IgD-negative memory B cell (primary cell): ENCODE data around the gene HADHB. TPM values are rescaled to one million over a fixed set of nuclear protein-coding genes. Genes with fewer than 3 reads are reported as not detected.

Experiments used
- H3K27ac Mint-ChIP-seq, 3 donors: one replicate each; pipeline ENCODE4 v1.8.0; 2020 to 2022; ENCODE audit warnings: mild to moderate bottlenecking in 3 of 3, mixed read lengths in 3 of 3, moderate library complexity in 1 of 3
- H3K27me3 Mint-ChIP-seq: one replicate; pipeline ENCODE4 v1.8.0; 2021; ENCODE audit warnings: mixed read lengths
- H3K36me3 Mint-ChIP-seq: one replicate; pipeline ENCODE4 v1.8.0; 2020; ENCODE audit warnings: mild to moderate bottlenecking, mixed read lengths
- H3K4me1 Mint-ChIP-seq, 3 donors: one replicate each; pipeline ENCODE4 v1.8.0; 2020 to 2022; ENCODE audit warnings: mixed read lengths in 3 of 3, mild to moderate bottlenecking in 1 of 3
- H3K4me3 Mint-ChIP-seq, 4 donors: one replicate each; pipeline ENCODE4 v1.8.0; 2020 to 2022; ENCODE audit warnings: mild to moderate bottlenecking in 4 of 4, mixed read lengths in 4 of 4, moderate library complexity in 3 of 4
- H3K9me3 Mint-ChIP-seq, 3 donors: one replicate each; pipeline ENCODE4 v1.8.0; 2020 to 2021; ENCODE audit warnings: mixed read lengths in 3 of 3, mild to moderate bottlenecking in 1 of 3
- polyA plus RNA-seq: library from polyadenylated mRNA; unstranded; fragments of 300-500 nt; fragmentation: Illumina TruSeq; gene quantifications from one replicate; pipeline ENCODE4 v1.2.3, GENCODE V29; 2021

The HADHB gene
- 104 TPM for polyA plus RNA-seq

- H3K4me1 Mint-ChIP-seq = peaks cover 44 to 65% (median 51%) of the 10 kb centered on the region in 3 donors
- peaks cover 3% of the 10 kb centered on the region for H3K36me3 Mint-ChIP-seq
- no peaks in the 10 kb centered on the region for H3K9me3 Mint-ChIP-seq
- H3K4me3 Mint-ChIP-seq = peak within 1 kb of the TSS; percentile 95 to 99 (median 98)
- H3K27ac Mint-ChIP-seq = peak within 1 kb of the TSS; percentile 100
- H3K27me3 Mint-ChIP-seq = no peaks in the 10 kb centered on the region
Observed at GRCh38 chr2:26244309-26245230, at the start of gene HADHB, which contains the start of gene HADHA. HADHB (plus strand) TSS chr2:26244939; CDS start chr2:26254255, 9,316 bp downstream. HADHA (minus strand) TSS chr2:26244632; CDS start chr2:26244596, 36 bp downstream.

- Mint-ChIP-seq H3K36me3 (peaks cover 21% of the 10 kb centered on the region), H3K4me3 (no peak overlapping the region), H3K27me3 (no peaks in the 10 kb centered on the region), H3K4me1 (peaks cover 6 to 12% (median 7%) of the 10 kb centered on the region in 3 donors), H3K27ac (no peak overlapping the region), H3K9me3 (peaks cover 0 to 13% (median 5%) of the 10 kb centered on the region in 3 donors)
Observed at GRCh38 chr2:26195040-26195984, 49.4 kb upstream of the HADHB start.

DNA sequence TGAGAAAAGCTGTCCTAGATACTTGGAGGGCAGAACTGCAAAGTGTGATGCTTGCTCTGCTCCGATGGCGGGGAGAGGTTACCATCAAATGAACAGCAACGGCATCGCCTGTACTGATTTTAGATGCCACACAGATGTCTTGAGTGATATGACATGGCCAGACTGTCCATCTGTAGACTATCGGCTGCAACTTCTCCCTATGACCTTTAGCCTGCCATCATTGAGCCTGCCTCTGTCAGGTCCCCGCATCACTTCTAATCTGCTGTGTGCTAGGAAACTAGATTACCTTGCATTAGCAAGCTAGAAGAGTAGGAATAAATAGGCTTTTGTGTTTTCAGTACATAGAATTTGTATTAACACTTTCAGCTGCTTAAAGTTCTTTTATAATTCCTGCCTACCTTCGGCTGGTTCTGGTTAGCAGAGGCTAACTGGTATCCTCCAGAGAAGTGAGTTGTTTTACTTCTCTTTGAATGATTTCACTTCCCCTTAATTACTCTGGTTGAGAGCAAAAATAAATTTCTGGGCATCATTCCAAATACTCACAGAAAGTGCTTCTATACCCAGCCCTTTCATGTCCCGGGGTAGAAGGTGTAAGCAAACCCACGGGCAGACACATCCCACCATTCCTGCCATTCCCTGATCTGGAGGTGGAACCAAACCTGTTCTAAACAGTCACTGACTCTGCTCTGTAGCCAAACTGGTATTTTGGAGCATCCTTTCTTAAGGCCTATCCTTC is 47.9 kb upstream of the HADHB start:
- Mint-ChIP-seq H3K27me3 (no peaks in the 10 kb centered on the region), H3K9me3 (peaks cover 0 to 13% (median 6%) of the 10 kb centered on the region in 3 donors), H3K36me3 (peaks cover 29% of the 10 kb centered on the region), H3K4me1 (peaks cover 6 to 12% (median 7%) of the 10 kb centered on the region in 3 donors), H3K27ac (peak overlapping the region in 2 of 3 donors; percentile 24 to 76), H3K4me3 (peak overlapping the region in 2 of 4 donors; percentile 50 to 57)

DNA sequence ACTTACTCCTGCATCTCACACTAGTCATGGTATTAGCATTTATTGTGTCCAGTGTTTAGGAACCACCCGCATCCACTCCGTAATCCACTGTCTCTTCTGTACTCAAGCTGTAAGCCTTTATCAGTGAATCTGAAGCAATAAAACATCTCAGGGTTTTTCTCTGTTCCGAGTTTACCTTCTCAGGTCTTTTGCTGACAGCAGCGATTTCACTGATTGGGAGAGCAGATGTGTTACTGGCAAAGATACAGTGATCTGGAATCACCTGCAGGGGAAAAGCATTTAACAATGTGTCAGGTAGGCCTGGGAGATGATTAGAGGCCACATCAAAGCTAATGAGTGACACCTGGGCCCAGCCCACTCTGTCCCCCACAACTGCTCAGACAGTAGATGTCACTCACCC is 47.2 kb upstream of the HADHB start:
- H3K4me3 Mint-ChIP-seq = no peak overlapping the region
- H3K36me3 Mint-ChIP-seq = peaks cover 32% of the 10 kb centered on the region
- H3K27ac Mint-ChIP-seq = peak overlapping the region in 1 of 3 donors; percentile 39
- H3K27me3 Mint-ChIP-seq = no peaks in the 10 kb centered on the region
- peaks cover 0 to 13% (median 6%) of the 10 kb centered on the region in 3 donors for H3K9me3 Mint-ChIP-seq
- H3K4me1 Mint-ChIP-seq = peaks cover 6 to 12% (median 7%) of the 10 kb centered on the region in 3 donors

DNA sequence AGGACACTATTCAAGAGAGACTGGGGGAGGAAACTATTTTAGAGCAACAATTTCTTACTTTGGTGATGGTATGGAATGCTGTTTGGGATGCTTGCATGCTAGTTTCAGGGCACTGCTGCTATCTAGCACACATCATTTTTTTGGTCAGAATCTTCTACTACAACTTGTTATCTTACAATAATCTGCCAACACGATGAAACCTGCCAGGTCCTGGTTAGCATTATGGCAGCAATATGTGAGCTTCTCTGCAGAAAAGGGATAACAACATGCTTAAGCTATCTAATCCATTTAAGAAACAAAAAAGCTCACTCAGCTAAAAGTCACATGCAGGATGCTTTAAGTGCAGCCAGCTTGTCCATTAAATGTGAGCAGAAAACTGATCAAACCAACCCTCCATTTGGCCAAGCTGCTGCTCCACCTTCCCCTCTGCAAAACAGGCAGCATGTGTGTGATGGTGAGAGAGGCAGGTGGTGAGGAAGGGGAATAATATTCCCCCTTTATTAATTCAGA is 41.7 kb upstream of the HADHB start:
- Mint-ChIP-seq H3K27ac (no peak overlapping the region), H3K4me3 (no peak overlapping the region), H3K9me3 (peaks cover 0 to 6% (median 3%) of the 10 kb centered on the region in 3 donors), H3K4me1 (peaks cover 0 to 2% (median 0%) of the 10 kb centered on the region in 3 donors), H3K36me3 (peaks cover 30% of the 10 kb centered on the region), H3K27me3 (no peaks in the 10 kb centered on the region)

DNA sequence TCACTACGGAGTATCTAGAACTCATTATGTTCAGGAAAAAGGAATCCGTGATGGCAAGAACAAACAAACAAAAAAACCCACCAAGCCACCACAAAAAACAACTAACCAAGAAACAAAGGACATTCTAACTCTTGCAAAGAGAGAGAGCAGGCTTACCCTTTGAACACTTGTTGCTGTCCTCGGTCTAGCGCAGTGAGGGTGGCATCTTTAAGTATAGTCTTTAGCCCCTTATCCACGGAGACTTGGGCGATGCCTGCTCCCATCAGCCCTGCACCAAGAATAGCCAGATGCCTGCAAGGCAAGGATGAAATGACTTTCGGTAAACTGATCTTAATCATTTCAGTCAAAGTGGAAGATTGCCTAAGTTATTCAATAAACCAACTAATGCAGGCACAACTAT is 40.8 kb upstream of the HADHB start:
- Mint-ChIP-seq H3K4me1 (peaks cover 0 to 2% (median 0%) of the 10 kb centered on the region in 3 donors), H3K9me3 (peaks cover 0 to 3% (median 0%) of the 10 kb centered on the region in 3 donors), H3K4me3 (no peak overlapping the region), H3K36me3 (peaks cover 28% of the 10 kb centered on the region), H3K27ac (no peak overlapping the region), H3K27me3 (no peaks in the 10 kb centered on the region)

GRCh38 chr2:26212011-26212410 is 32.7 kb upstream of the HADHB start:
- H3K9me3 Mint-ChIP-seq = no peaks in the 10 kb centered on the region
- no peaks in the 10 kb centered on the region for H3K27me3 Mint-ChIP-seq
- no peak overlapping the region for H3K27ac Mint-ChIP-seq
- peaks cover 0 to 5% (median 3%) of the 10 kb centered on the region in 3 donors for H3K4me1 Mint-ChIP-seq
- H3K36me3 Mint-ChIP-seq = peaks cover 18% of the 10 kb centered on the region
- H3K4me3 Mint-ChIP-seq = no peak overlapping the region

GRCh38 chr2:26214759-26215158 is 30.0 kb upstream of the HADHB start:
- Mint-ChIP-seq H3K27me3 (no peaks in the 10 kb centered on the region), H3K27ac (no peak overlapping the region), H3K36me3 (peaks cover 22% of the 10 kb centered on the region), H3K4me3 (no peak overlapping the region), H3K9me3 (no peaks in the 10 kb centered on the region), H3K4me1 (peaks cover 0 to 5% (median 3%) of the 10 kb centered on the region in 3 donors)

- no peaks in the 10 kb centered on the region for H3K9me3 Mint-ChIP-seq
- peaks cover 0 to 5% (median 3%) of the 10 kb centered on the region in 3 donors for H3K4me1 Mint-ChIP-seq
- peak overlapping the region in 2 of 4 donors; percentile 15 to 40 for H3K4me3 Mint-ChIP-seq
- no peak overlapping the region for H3K27ac Mint-ChIP-seq
- H3K27me3 Mint-ChIP-seq = no peaks in the 10 kb centered on the region
- H3K36me3 Mint-ChIP-seq = peaks cover 22% of the 10 kb centered on the region
Observed at GRCh38 chr2:26215833-26216232, 28.9 kb upstream of the HADHB start.

DNA sequence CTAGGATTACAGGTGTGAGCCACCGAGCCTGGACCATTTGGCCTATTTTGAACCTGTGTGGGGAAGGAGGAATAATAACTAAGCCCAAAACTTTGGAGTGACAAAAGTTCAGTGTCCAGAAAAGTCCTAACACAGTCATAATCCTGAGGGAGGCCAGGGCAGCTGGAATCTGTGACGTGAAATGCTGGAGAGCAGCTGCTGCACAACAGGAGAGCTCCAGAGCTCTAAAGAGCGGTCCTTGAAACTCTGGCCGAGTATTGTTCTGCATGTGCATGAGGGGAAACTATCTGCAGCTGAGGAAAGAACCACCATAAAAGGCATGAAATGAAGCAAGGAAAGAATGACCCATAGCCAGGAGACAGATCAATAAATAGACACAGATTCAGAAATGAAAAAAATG is 28.2 kb upstream of the HADHB start:
- Mint-ChIP-seq H3K36me3 (peaks cover 20% of the 10 kb centered on the region), H3K4me1 (peaks cover 0 to 5% (median 3%) of the 10 kb centered on the region in 3 donors), H3K27ac (no peak overlapping the region)

GRCh38 chr2:26217720-26218119 is 27.0 kb upstream of the HADHB start:
- Mint-ChIP-seq H3K4me1 (peaks cover 0 to 5% (median 3%) of the 10 kb centered on the region in 3 donors), H3K36me3 (peaks cover 19% of the 10 kb centered on the region), H3K4me3 (no peak overlapping the region), H3K9me3 (no peaks in the 10 kb centered on the region), H3K27ac (no peak overlapping the region), H3K27me3 (no peaks in the 10 kb centered on the region)

More for the DNA sequence above, 28.2 kb upstream of the HADHB start:
- H3K9me3 Mint-ChIP-seq = no peaks in the 10 kb centered on the region
- no peak overlapping the region for H3K4me3 Mint-ChIP-seq
- no peaks in the 10 kb centered on the region for H3K27me3 Mint-ChIP-seq

DNA sequence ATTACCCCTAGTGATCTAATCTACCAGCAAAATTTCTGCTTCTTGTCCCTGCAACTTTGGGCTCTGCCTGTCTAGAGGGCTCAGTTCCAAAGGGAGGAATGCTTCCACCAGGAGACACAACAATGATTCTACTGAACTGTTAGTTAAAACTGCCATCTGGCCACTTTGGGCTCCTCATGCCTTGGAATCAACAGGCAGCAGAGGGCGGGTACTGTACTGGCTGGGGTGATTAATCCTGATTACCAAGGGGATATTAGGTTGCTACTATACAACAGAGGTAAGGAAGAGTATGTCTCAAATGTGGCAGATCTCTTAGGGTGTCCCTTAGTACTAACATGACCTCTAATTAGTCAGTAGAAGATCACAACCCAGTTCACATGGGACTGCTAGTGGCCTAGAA is 21.7 kb upstream of the HADHB start:
- no peaks in the 10 kb centered on the region for H3K9me3 Mint-ChIP-seq
- H3K36me3 Mint-ChIP-seq = peaks cover 28% of the 10 kb centered on the region
- H3K27me3 Mint-ChIP-seq = no peaks in the 10 kb centered on the region
- H3K27ac Mint-ChIP-seq = no peak overlapping the region
- peaks cover 0 to 3% (median 0%) of the 10 kb centered on the region in 3 donors for H3K4me1 Mint-ChIP-seq
- no peak overlapping the region for H3K4me3 Mint-ChIP-seq

- no peak overlapping the region for H3K4me3 Mint-ChIP-seq
- H3K9me3 Mint-ChIP-seq = no peaks in the 10 kb centered on the region
- H3K27me3 Mint-ChIP-seq = no peaks in the 10 kb centered on the region
- H3K27ac Mint-ChIP-seq = no peak overlapping the region
- H3K36me3 Mint-ChIP-seq = peaks cover 30% of the 10 kb centered on the region
- H3K4me1 Mint-ChIP-seq = peaks cover 0 to 3% (median 0%) of the 10 kb centered on the region in 3 donors
Observed at GRCh38 chr2:26224095-26224494, 20.6 kb upstream of the HADHB start.

GRCh38 chr2:26229595-26229994 is 15.1 kb upstream of the HADHB start:
- no peaks in the 10 kb centered on the region for H3K9me3 Mint-ChIP-seq
- no peak overlapping the region for H3K4me3 Mint-ChIP-seq
- H3K27me3 Mint-ChIP-seq = no peaks in the 10 kb centered on the region
- H3K36me3 Mint-ChIP-seq = peaks cover 35% of the 10 kb centered on the region
- H3K27ac Mint-ChIP-seq = no peak overlapping the region
- peaks cover 0 to 3% (median 0%) of the 10 kb centered on the region in 3 donors for H3K4me1 Mint-ChIP-seq
